ENCODE measurements around the gene NT5DC3. TPM values are rescaled to one million over a fixed set of nuclear protein-coding genes. Genes with fewer than 3 reads are reported as not detected.

NT5DC3 gene
- total RNA-seq, 4 donors from 2014 or later, result 4.1 to 10.2 (median 7.0) TPM

DNA sequence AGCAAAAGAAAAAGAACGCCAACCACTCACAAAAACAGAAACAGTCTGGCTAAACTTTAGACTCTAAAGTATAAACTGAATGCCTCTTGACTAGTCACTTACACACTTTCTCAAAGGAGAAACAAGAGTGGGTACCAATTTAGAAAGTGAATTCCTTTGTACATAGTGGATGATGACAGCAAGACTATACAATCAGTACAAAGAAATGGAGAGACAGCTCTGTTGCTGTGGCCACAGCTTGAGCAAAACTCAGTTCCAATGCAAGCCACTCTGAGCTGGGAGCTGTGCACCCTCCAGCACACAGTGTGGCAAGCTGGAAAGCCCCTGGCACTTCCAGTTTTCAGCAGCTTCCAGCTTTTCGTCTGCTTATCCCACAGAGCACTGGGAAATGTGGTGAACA is 21.7 kb downstream of the NT5DC3 start:
- ATAC-seq (ENCODE audit: low FRiP score) (no peak), DNase-seq (ENCODE audit: low spot score) (no peak)
- TF ChIP-seq, protein P1, sequence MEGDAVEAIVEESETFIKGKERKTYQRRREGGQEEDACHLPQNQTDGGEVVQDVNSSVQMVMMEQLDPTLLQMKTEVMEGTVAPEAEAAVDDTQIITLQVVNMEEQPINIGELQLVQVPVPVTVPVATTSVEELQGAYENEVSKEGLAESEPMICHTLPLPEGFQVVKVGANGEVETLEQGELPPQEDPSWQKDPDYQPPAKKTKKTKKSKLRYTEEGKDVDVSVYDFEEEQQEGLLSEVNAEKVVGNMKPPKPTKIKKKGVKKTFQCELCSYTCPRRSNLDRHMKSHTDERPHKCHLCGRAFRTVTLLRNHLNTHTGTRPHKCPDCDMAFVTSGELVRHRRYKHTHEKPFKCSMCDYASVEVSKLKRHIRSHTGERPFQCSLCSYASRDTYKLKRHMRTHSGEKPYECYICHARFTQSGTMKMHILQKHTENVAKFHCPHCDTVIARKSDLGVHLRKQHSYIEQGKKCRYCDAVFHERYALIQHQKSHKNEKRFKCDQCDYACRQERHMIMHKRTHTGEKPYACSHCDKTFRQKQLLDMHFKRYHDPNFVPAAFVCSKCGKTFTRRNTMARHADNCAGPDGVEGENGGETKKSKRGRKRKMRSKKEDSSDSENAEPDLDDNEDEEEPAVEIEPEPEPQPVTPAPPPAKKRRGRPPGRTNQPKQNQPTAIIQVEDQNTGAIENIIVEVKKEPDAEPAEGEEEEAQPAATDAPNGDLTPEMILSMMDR (IDR thresholded peaks at IDR 0.05), result no peak

DNA sequence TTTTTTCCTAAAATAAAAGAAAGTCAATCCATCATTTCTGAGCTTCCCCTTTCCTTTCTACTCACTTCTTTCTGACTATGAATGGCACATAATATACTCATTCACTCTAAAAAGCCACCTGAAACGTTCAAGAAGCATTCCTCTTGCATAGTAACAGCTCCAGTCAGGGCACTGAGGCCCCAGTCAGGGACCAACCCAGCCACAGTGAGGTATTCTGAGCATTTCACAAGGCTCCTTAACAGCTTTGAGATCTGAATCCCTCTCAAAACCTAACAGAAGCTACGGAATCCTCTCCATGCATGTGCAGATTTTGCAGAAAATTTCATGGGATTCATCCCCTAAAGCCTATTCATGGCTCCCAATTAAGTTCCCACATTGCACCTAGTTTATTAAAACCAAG is 23.2 kb downstream of the NT5DC3 start:
- no peak for ATAC-seq (ENCODE audit: low FRiP score)
- TF ChIP-seq, protein P1 (IDR thresholded peaks at IDR 0.05), result no peak
- no peak for DNase-seq (ENCODE audit: low spot score)

DNA sequence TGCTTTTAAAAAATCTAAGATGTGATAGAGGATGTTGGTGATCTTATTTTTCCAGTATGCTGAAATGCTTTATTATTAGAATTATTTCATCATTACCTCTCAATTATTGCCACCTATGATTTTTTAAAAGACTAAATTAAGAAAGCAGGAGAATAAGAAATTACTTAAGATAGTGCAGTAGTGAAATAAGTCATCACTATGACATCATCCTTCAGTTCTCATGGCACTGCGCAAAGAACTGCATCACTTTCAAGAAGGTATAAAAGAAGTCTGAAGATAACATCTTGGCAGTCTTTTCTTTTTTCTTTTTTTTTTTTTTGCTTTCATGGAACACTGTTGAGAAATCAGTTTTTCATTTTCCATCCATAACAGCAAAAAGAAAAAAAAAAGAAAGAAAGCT is 24.4 kb downstream of the NT5DC3 start:
- ATAC-seq (ENCODE audit: low FRiP score) (no peak), DNase-seq (ENCODE audit: low spot score) (no peak)
- TF ChIP-seq, protein P1 (IDR thresholded peaks at IDR 0.05), result no peak

DNA sequence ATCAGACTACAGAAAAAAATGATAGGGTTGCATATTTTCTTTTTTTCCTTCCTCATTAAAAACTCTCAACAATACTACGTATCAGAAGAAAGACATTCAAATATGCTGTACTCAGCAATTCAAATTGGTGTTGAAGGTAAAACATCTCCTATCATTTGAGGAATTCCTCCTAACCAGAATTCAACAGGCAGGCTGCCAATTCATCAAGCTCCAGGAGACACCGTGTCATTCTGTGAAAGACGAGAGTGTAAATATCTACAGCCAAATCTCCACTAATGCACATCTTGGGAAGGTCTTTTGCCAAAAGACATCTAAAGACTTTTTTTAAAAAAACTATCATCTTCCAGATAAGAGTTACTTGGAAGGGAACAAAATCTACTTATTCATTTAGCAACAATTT is 26.6 kb downstream of the NT5DC3 start:
- no peak for ATAC-seq (ENCODE audit: low FRiP score)
- TF ChIP-seq, protein P1 (IDR thresholded peaks at IDR 0.05), result no peak

DNA sequence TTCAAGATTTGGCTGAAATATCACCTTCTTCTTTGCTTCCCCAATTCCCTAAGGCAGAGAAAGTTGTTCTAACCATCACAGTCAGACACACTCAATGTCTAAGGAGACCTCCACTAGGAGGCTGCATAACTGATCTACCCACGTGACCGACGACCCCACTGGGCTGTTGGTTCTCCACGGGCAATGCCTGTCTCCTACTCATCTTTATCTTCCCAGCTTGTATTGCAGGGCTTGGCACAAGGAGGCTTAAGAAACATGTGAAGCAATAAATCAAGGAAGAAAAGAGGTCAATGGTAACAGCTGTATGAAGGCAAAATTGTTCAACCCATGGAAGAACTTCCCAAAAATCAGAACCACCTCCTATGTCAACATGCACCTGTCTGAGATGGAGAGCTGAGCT is 27.1 kb downstream of the NT5DC3 start:
- DNase-seq (ENCODE audit: low spot score), result no peak
- TF ChIP-seq, protein P1 (IDR thresholded peaks at IDR 0.05), result no peak
- ATAC-seq (ENCODE audit: low FRiP score), result no peak

More for the DNA sequence above, 26.6 kb downstream of the NT5DC3 start:
- DNase-seq (ENCODE audit: low spot score), result no peak

DNA sequence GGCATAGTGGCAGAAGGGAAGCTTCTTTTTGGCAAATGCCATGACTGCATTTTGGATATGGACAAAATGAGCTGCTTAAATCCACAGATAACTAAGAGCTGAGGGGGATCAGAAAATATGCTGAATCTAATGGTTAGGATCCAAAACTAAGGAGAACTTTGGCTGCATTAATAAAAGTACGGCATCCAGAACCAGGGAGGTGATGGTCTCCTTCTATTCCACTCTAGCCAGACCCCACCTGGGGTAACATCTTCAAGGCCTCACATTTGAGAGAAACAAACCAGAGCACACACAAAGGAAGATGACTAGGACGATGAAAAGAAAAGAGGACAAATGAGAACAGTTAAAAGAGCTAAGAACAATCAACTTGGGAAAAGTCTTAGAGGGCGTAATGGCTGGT is 27.6 kb downstream of the NT5DC3 start:
- no peak for ATAC-seq (ENCODE audit: low FRiP score)
- TF ChIP-seq, protein P1 (IDR thresholded peaks at IDR 0.05), result no peak

DNA sequence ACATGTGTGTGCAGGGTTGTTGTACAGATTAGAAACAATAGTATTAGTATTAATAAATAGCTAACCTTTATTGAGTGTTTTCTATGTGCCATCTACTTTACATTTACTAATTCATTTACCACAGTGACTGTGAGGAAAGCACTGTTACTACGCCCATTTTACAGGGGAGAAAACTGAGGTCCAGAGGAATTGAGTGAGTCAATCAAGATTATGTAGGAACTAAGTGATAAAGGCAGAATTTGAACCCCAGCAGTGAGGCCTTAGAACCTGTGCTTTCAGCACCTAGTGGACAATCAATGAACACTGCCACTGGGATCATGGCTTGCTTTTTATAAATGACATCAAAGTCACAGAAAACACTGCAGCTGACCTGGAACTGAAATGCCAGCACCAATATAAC is 28.2 kb downstream of the NT5DC3 start:
- DNase-seq (ENCODE audit: low spot score) (no peak), ATAC-seq (ENCODE audit: low FRiP score) (no peak)

More for the DNA sequence above, 27.6 kb downstream of the NT5DC3 start:
- no peak for DNase-seq (ENCODE audit: low spot score)

More for the DNA sequence above, 28.2 kb downstream of the NT5DC3 start:
- TF ChIP-seq, protein P1 (IDR thresholded peaks at IDR 0.05), result no peak

All from omental fat pad (tissue), 4 donors.